ENCODE results near the gene HS3ST5. TPM values are rescaled to one million over a fixed set of nuclear protein-coding genes. Genes with fewer than 3 reads are reported as not detected.

The HS3ST5 gene
- total RNA-seq, 2 donors from 2014 or later = not detected

GRCh38 chr6:114179411-114179810 lies 163.4 kb downstream of the HS3ST5 start:
- ATAC-seq (ENCODE audit: insufficient number of reproducible peaks, low FRiP score, low read depth) = no peak
- TF ChIP-seq CTCF (IDR thresholded peaks at IDR 0.05) = no peak
- H3K4me1 ChIP-seq (ENCODE audit: control insufficient read depth in 1 of 2, low read depth in 2 of 2) = no peaks in the 10 kb centered on the region

GRCh38 chr6:114176726-114177125 lies 166.1 kb downstream of the HS3ST5 start:
- no peak for ATAC-seq (ENCODE audit: insufficient number of reproducible peaks, low FRiP score, low read depth)
- DNase-seq (ENCODE audit: low spot score) = no peak

More at GRCh38 chr6:114179411-114179810, 163.4 kb downstream of the HS3ST5 start:
- Histone ChIP-seq H3K36me3 (no peaks in the 10 kb centered on the region), H3K27ac (no peak overlapping the region), H3K27me3 (replicated peaks; ENCODE audit: insufficient read depth) (no peaks in the 10 kb centered on the region), H3K9me3 (no peaks in the 10 kb centered on the region), H3K4me3 (no peak overlapping the region)
- no peak for DNase-seq (ENCODE audit: low spot score)

GRCh38 chr6:114172576-114173260 lies 170.1 kb downstream of the HS3ST5 start:
- H3K36me3 ChIP-seq = no peaks in the 10 kb centered on the region
- H3K27ac ChIP-seq = no peak overlapping the region
- peaks cover 3 to 29% of the 10 kb centered on the region in 2 donors for H3K4me1 ChIP-seq (ENCODE audit: control insufficient read depth in 1 of 2, low read depth in 2 of 2)
- ATAC-seq (ENCODE audit: insufficient number of reproducible peaks, low FRiP score, low read depth) (no peak), DNase-seq (ENCODE audit: low spot score) (no peak)
- no peaks in the 10 kb centered on the region for H3K9me3 ChIP-seq
- H3K27me3 ChIP-seq (replicated peaks; ENCODE audit: insufficient read depth) = no peaks in the 10 kb centered on the region
- no peak for TF ChIP-seq CTCF (IDR thresholded peaks at IDR 0.05)
- no peak overlapping the region for H3K4me3 ChIP-seq

More at GRCh38 chr6:114176726-114177125, 166.1 kb downstream of the HS3ST5 start:
- H3K36me3 ChIP-seq = no peaks in the 10 kb centered on the region
- no peak overlapping the region for H3K4me3 ChIP-seq
- H3K9me3 ChIP-seq = no peaks in the 10 kb centered on the region
- no peak overlapping the region for H3K27ac ChIP-seq
- H3K4me1 ChIP-seq (ENCODE audit: control insufficient read depth in 1 of 2, low read depth in 2 of 2) = peaks cover 0 to 22% of the 10 kb centered on the region in 2 donors
- no peaks in the 10 kb centered on the region for H3K27me3 ChIP-seq (replicated peaks; ENCODE audit: insufficient read depth)
- no peak for TF ChIP-seq CTCF (IDR thresholded peaks at IDR 0.05)

GRCh38 chr6:114171473-114171872 lies 171.3 kb downstream of the HS3ST5 start:
- Histone ChIP-seq H3K27me3 (replicated peaks; ENCODE audit: insufficient read depth) (no peaks in the 10 kb centered on the region), H3K9me3 (no peaks in the 10 kb centered on the region), H3K36me3 (no peaks in the 10 kb centered on the region), H3K4me3 (no peak overlapping the region), H3K4me1 (ENCODE audit: control insufficient read depth in 1 of 2, low read depth in 2 of 2) (peaks cover 3 to 35% of the 10 kb centered on the region in 2 donors), H3K27ac (no peak overlapping the region)
- ATAC-seq (ENCODE audit: insufficient number of reproducible peaks, low FRiP score, low read depth) = no peak
- no peak for TF ChIP-seq CTCF (IDR thresholded peaks at IDR 0.05)
- no peak for DNase-seq (ENCODE audit: low spot score)

- DNase-seq (ENCODE audit: low spot score) (no peak), ATAC-seq (ENCODE audit: insufficient number of reproducible peaks, low FRiP score, low read depth) (no peak)
- no peak for TF ChIP-seq CTCF (IDR thresholded peaks at IDR 0.05)
- Histone ChIP-seq H3K4me3 (no peak overlapping the region), H3K9me3 (no peaks in the 10 kb centered on the region), H3K27ac (no peak overlapping the region), H3K4me1 (ENCODE audit: control insufficient read depth in 1 of 2, low read depth in 2 of 2) (peaks cover 3 to 35% of the 10 kb centered on the region in 2 donors), H3K27me3 (replicated peaks; ENCODE audit: insufficient read depth) (no peaks in the 10 kb centered on the region), H3K36me3 (no peaks in the 10 kb centered on the region)
These were observed 171.8 kb downstream of the HS3ST5 start for GRCh38 chr6:114170958-114171387.

Measured in thoracic aorta (tissue), 2 donors.